Upper lobe of right lung (tissue), 1 donor: Measurements from ENCODE around the gene ASPN. TPM values are rescaled to one million over a fixed set of nuclear protein-coding genes. Genes with fewer than 3 reads are reported as not detected.
A peak's percentile ranks its signal among the peaks of the same experiment; 100 is the strongest.

Experiments used
- ATAC-seq: fragments of 200-7000 bp; cut with Tn5 transposase; one replicate; pipeline ENCODE4 v1.9.1; 2020; ENCODE audit warnings: mild to moderate bottlenecking, moderate library complexity
- DNase-seq: peaks from one replicate; pipeline ENCODE4 v3.0.0-alpha.2; 2020
- H3K27ac ChIP-seq: fragments of 200-600 bp; one replicate; pipeline ENCODE4 v1.8.0; 2022
- H3K27me3 ChIP-seq: fragments of 200-600 bp; one replicate; pipeline ENCODE4 v1.8.0; 2022; ENCODE audit warnings: mild to moderate bottlenecking
- H3K36me3 ChIP-seq: fragments of 200-600 bp; one replicate; pipeline ENCODE4 v1.8.0; 2022
- H3K4me1 ChIP-seq: fragments of 200-600 bp; one replicate; pipeline ENCODE4 v1.8.0; 2022
- H3K4me3 ChIP-seq: fragments of 200-600 bp; one replicate; pipeline ENCODE4 v1.8.0; 2022; ENCODE audit warnings: mild to moderate bottlenecking
- H3K9me3 ChIP-seq: fragments of 200-600 bp; one replicate; pipeline ENCODE4 v1.8.0; 2022
- CTCF ChIP-seq: fragments of 200-600 bp; IDR thresholded peaks from one replicate; pipeline ENCODE4 v1.8.0; 2022; ENCODE audit warnings: antibody characterized with exemption
- intact Hi-C: fragments of 100-400 bp; cut with DNase I; formaldehyde crosslinking; loops from one replicate; pipeline ENCODE4 v1.11.0; 2022
- total RNA-seq: library from RNA; stranded (reverse); fragmentation: NEBNext Ultra II Directional; extraction: Animal tissue kit (Norgen Biotek cat#: 25700); gene quantifications from one replicate; pipeline ENCODE4 v1.2.1, GENCODE V29; 2021
- donor health status: DM: no; HTN: yes; CAD: no; lungs with severe emphysema.

Gene ASPN
- total RNA-seq, 1 donor from 2014 or later, result 7.5 TPM

GRCh38 chr9:92510747-92511146, 28.4 kb upstream of the ASPN start:
- no peak for ATAC-seq
- Histone ChIP-seq H3K36me3 (no peaks in the 10 kb centered on the region), H3K4me1 (peaks cover 7% of the 10 kb centered on the region), H3K4me3 (no peak overlapping the region), H3K27me3 (no peaks in the 10 kb centered on the region), H3K27ac (no peak overlapping the region), H3K9me3 (no peaks in the 10 kb centered on the region)
- no peak for DNase-seq
- intact Hi-C loops, result no loop called here
- no peak for TF ChIP-seq CTCF

GRCh38 chr9:92509050-92509449, 26.7 kb upstream of the ASPN start:
- intact Hi-C loops, result no loop called here
- no peak for TF ChIP-seq CTCF
- no peaks in the 10 kb centered on the region for H3K27me3 ChIP-seq
- no peaks in the 10 kb centered on the region for H3K9me3 ChIP-seq
- no peak overlapping the region for H3K4me3 ChIP-seq
- H3K27ac ChIP-seq, result no peak overlapping the region
- no peak for ATAC-seq
- peaks cover 7% of the 10 kb centered on the region for H3K4me1 ChIP-seq
- H3K36me3 ChIP-seq, result no peaks in the 10 kb centered on the region
- no peak for DNase-seq

- Histone ChIP-seq H3K36me3 (no peaks in the 10 kb centered on the region), H3K27ac (no peak overlapping the region), H3K27me3 (no peaks in the 10 kb centered on the region), H3K9me3 (no peaks in the 10 kb centered on the region), H3K4me1 (peaks cover 7% of the 10 kb centered on the region), H3K4me3 (no peak overlapping the region)
- intact Hi-C loops, result no loop called here
- TF ChIP-seq CTCF, result no peak
- DNase-seq, result no peak
- ATAC-seq, result no peak
Observed at GRCh38 chr9:92508018-92508820, 25.9 kb upstream of the ASPN start.

GRCh38 chr9:92507496-92507895, 25.2 kb upstream of the ASPN start:
- DNase-seq, result no peak
- Histone ChIP-seq H3K4me1 (peaks cover 7% of the 10 kb centered on the region), H3K4me3 (no peak overlapping the region), H3K27ac (no peak overlapping the region), H3K36me3 (no peaks in the 10 kb centered on the region), H3K9me3 (no peaks in the 10 kb centered on the region), H3K27me3 (no peaks in the 10 kb centered on the region)
- ATAC-seq, result no peak
- TF ChIP-seq CTCF, result no peak
- intact Hi-C loops, result no loop called here

- no peaks in the 10 kb centered on the region for H3K27me3 ChIP-seq
- TF ChIP-seq CTCF, result no peak
- DNase-seq, result no peak
- H3K4me3 ChIP-seq, result no peak overlapping the region
- ATAC-seq, result no peak
- no peaks in the 10 kb centered on the region for H3K9me3 ChIP-seq
- intact Hi-C loops, result no loop called here
- H3K4me1 ChIP-seq, result peaks cover 7% of the 10 kb centered on the region
- H3K36me3 ChIP-seq, result no peaks in the 10 kb centered on the region
- peak overlapping the region; percentile 31 for H3K27ac ChIP-seq
Observed at GRCh38 chr9:92507005-92507404, 24.7 kb upstream of the ASPN start.
